T-helper 1 cell treated with Interleukin-12 subunit alpha and Interleukin-12 subunit beta and Interleukin-4 antibody, amounts not matched to agents 30 ng/mL and 1 ng/mL, for 36 hours (primary cell): ENCODE measurements around the gene CACNA1B. TPM values are rescaled to one million over a fixed set of nuclear protein-coding genes. Genes with fewer than 3 reads are reported as not detected.

Source experiments
- intact Hi-C: fragments of 100-400 bp; cut with micrococcal nuclease; formaldehyde crosslinking; loops from one replicate; pipeline ENCODE4 v1.15.1; 2024
- total RNA-seq: library from RNA; stranded (reverse); gene quantifications from 2 replicates; pipeline ENCODE4 v1.2.3, GENCODE V29; 2022

Gene CACNA1B
- total RNA-seq, 1 donor from 2014 or later = 0.07 TPM

DNA sequence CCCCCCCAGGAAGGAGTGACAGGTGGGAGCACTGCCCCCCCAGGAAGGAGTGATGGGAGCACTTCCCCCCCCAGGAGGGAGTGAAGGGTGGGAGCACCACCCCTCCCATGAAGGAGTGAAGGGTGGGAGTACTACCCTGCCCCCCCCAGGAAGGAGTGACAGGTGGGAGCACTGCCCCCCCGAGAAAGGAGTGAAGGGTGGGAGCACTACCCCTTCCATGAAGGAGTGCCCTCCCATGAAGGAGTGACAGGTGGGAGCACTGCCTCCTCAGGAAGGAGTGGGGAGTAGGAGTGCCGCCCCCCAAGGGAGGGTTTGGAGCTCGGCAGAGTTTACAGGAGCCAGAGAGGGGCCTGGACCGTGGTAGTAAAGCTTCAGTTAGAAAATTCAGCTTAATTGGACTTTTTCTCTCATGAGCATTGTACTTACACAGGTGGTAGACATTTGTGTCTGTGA is 100.7 kb downstream of the CACNA1B start:
- intact Hi-C loops = no loop called here

- intact Hi-C loops = no loop called here
Observed at GRCh38 chr9:137982200-137982599, 104.6 kb downstream of the CACNA1B start.

GRCh38 chr9:137984005-137984404 is 106.4 kb downstream of the CACNA1B start:
- intact Hi-C loops = no loop called here

- intact Hi-C loops = no loop called here
Observed at GRCh38 chr9:137984520-137985257, 107.1 kb downstream of the CACNA1B start.

DNA sequence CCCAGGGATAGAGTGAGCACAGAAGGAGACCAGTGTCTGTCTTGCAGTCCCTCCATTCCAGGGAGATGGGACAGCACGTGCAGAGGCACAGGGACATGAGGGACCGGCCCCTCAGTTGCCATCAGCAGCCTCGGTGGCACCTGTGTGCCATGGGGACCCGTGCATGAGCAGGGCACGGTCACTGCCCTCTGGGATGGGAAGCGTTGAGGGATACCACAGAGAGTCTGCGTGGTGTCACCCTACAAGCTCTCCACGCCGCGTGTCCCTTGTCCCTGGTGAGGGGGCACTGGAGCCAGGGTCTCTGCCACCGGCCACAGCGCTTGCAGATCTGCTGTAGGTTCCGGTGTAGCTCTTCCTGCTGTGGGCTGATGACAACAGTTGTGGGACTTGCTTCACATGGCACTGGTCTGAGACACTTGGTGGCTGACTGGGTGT is 108.1 kb downstream of the CACNA1B start:
- intact Hi-C loops = no loop called here

DNA sequence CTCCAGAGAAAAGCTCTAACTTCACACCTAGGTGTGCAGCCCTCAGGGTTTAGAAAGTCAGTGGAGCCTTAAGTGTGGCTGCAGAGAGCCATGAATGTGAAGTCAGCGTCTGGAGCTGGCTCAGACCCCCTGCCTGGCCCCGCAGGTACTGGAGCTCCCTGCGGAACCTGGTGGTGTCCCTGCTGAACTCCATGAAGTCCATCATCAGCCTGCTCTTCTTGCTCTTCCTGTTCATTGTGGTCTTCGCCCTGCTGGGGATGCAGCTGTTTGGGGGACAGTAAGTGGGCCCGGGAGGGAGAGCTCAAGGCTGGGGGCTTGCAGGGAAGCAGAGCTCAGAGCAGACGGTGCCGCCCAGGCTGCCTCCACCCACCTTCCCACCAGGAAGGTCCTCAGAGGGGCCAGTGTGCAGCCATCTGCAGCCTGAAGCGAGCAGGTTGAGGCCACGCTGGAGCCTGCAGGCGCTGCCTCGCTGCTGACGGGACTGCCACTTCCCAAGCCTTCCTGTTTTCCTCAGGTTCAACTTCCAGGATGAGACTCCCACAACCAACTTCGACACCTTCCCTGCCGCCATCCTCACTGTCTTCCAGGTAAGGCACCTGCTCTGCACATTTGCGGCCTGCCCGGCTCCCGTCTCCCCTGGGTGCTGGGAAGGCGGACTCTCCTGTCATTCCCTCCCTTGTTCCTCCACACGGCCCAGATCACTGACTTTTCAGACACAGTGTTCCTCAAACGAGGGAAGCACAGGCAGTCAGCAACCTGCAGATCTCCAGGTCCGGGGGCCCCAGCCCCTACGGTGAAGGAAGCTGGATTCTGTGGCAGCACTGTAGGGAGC is 108.9 kb downstream of the CACNA1B start:
- intact Hi-C loops = no loop called here

GRCh38 chr9:137987244-137988030 is 109.9 kb downstream of the CACNA1B start:
- intact Hi-C loops = no loop called here

- intact Hi-C loops = no loop called here
Observed at GRCh38 chr9:137988051-137988450, 110.5 kb downstream of the CACNA1B start.

DNA sequence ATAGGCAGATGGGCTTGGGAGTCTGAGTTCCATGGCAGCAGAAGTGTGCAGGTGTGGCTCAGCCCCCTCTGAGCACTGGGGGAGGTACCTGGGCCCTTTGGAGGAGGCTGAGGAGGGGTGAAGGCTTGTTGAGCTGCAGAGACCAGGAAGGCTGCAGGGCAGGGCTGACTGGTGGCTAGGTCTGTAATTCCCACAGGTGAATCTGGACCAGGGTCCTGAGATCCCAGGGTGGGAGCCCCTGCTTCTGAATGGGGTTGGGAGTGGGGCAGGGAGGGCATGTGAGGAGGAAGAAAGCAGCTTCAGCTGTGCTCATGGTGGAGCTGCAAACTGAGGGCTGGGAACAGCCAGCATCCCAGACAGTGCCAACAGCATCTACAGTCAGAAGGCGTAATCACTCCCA is 111.1 kb downstream of the CACNA1B start:
- intact Hi-C loops = no loop called here

GRCh38 chr9:137989156-137989555 is 111.6 kb downstream of the CACNA1B start:
- intact Hi-C loops = no loop called here

GRCh38 chr9:137989999-137990715 is 112.6 kb downstream of the CACNA1B start:
- intact Hi-C loops = no loop called here

- intact Hi-C loops = no loop called here
Observed at GRCh38 chr9:138003485-138004190, 126.1 kb downstream of the CACNA1B start.

- intact Hi-C loops = no loop called here
Observed at GRCh38 chr9:138006576-138007233, 129.1 kb downstream of the CACNA1B start.

DNA sequence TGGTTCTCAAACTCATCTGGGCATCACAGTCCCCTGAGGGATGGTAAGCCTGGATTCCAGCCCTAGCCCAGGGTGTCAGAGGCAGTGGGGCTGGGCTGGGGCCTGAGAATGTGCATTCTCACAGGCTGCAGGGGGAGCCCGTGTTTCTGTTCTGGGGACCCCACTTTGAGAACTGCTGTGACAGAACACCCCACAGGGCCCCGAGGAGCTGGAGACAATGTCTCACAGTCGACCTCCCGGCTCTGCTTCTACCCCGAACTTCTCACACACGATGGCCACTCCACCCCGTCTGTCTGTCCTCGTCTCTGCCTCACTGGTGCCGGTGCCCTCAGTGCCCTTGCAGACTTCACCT is 130.0 kb downstream of the CACNA1B start:
- intact Hi-C loops = no loop called here

- intact Hi-C loops = no loop called here
Observed at GRCh38 chr9:138007918-138008841, 130.6 kb downstream of the CACNA1B start.

- intact Hi-C loops = no loop called here
Observed at GRCh38 chr9:138009016-138009802, 131.6 kb downstream of the CACNA1B start.

DNA sequence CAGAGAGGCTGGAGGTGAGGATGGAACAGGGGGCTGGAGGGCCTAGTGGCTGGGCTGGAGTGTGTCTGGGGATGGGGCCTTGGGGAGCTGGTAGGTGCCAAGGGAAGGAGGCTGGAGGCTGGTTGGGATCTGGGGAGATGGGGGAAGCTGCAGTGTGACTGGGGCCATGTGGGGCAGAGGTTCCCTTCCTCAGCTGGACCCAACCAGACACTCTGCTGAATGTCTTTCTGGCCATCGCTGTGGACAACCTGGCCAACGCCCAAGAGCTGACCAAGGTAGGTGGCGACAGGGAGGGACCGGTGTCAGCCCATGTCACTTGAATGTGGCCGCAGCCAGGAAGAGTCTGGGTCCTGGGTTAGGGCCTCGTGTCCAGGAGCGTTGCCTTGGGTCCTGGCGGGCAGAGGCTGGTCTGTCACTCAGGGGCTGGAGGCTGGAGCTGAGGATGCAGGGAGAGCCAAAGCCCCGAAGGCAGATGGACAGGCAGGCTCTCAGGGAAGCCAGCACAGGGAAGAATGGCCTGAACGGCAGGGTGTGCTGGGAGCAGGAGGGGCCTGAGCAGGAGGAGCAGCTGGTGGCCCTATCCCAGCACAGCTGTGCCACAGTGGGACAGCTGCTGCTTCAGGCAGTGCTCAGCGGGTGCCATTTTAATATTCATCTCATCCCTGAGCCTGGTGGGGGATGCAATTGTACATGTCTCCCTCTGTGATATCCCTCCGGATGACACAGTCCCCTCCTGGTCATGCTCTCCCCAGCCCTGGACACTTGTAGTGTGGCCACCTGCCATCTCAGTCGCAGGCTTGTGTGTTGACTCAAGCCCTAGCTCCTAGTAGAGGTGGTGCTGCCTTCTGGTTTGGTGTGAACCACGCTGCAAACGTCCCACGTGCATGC is 132.5 kb downstream of the CACNA1B start:
- intact Hi-C loops = no loop called here
